Mesodermal cell (in vitro differentiated cells): ENCODE data around the gene CYTH3.

Experiments used
- H3K27ac ChIP-seq: 2 replicates; pipeline ENCODE4 v1.7.0; 2013; ENCODE audit warnings: mild to moderate bottlenecking, low read depth, low read length, moderate library complexity; ENCODE audit not compliant: severe bottlenecking
- H3K36me3 ChIP-seq: 2 replicates; pipeline ENCODE4 v1.7.1; 2013; ENCODE audit warnings: mild to moderate bottlenecking, low read length, moderate library complexity; ENCODE audit not compliant: control insufficient read depth, insufficient read depth
- H3K4me1 ChIP-seq: one replicate; pipeline ENCODE4 v1.7.1; 2013; ENCODE audit warnings: mild to moderate bottlenecking, low read length; ENCODE audit not compliant: insufficient read depth, control insufficient read depth, poor library complexity, severe bottlenecking
- H3K4me3 ChIP-seq: 2 replicates; pipeline ENCODE4 v1.7.0; 2013; ENCODE audit warnings: low read length, control low read depth, mild to moderate bottlenecking; ENCODE audit not compliant: insufficient read depth, poor library complexity, severe bottlenecking; ENCODE audit errors: extremely low read depth
- H3K9me3 ChIP-seq: 2 replicates; pipeline ENCODE4 v1.7.1; 2013; ENCODE audit warnings: mild to moderate bottlenecking, low read length, moderate library complexity; ENCODE audit not compliant: control insufficient read depth
- WGBS, 2 experiments: methylation state at CpG; one replicate each; pipeline ENCODE4 v1.1.5; 2013; ENCODE audit warnings: missing lambda C conversion rate in 2 of 2; ENCODE audit not compliant: insufficient coverage in 2 of 2; 5-methylcytosine and 5-hydroxymethylcytosine counted together

The CYTH3 gene

GRCh38 chr7:6271060-6271658 lies 1.3 kb downstream of the CYTH3 start:
- Histone ChIP-seq H3K27ac (no peak overlapping the region), H3K36me3 (no peaks in the 10 kb centered on the region), H3K4me3 (peak overlapping the region; percentile 89), H3K4me1 (peaks cover 8% of the 10 kb centered on the region), H3K9me3 (no peaks in the 10 kb centered on the region)
- WGBS, 2 experiments = 8 to 15% methylated on average over 13 to 14 of the region's 16 CpGs

- H3K4me3 ChIP-seq = no peak overlapping the region
- peaks cover 8% of the 10 kb centered on the region for H3K4me1 ChIP-seq
- no peak overlapping the region for H3K27ac ChIP-seq
- no peaks in the 10 kb centered on the region for H3K36me3 ChIP-seq
- WGBS, 2 experiments = 78 to 89% methylated on average over 3 to 4 of the region's 4 CpGs
- no peaks in the 10 kb centered on the region for H3K9me3 ChIP-seq
Measured at GRCh38 chr7:6269527-6269926, 2.9 kb downstream of the CYTH3 start.

- 55 to 76% methylated on average over 2 to 4 of the region's 5 CpGs for WGBS, 2 experiments
- no peaks in the 10 kb centered on the region for H3K36me3 ChIP-seq
- H3K27ac ChIP-seq = no peak overlapping the region
- peaks cover 8% of the 10 kb centered on the region for H3K4me1 ChIP-seq
- H3K4me3 ChIP-seq = no peak overlapping the region
- H3K9me3 ChIP-seq = no peaks in the 10 kb centered on the region
Measured at GRCh38 chr7:6268907-6269306, 3.5 kb downstream of the CYTH3 start.

GRCh38 chr7:6268023-6268900 lies 4.2 kb downstream of the CYTH3 start:
- no peaks in the 10 kb centered on the region for H3K36me3 ChIP-seq
- no peak overlapping the region for H3K27ac ChIP-seq
- no peaks in the 10 kb centered on the region for H3K9me3 ChIP-seq
- H3K4me1 ChIP-seq = peaks cover 8% of the 10 kb centered on the region
- 94 to 100% methylated on average over 12 to 13 of the region's 18 CpGs for WGBS, 2 experiments
- H3K4me3 ChIP-seq = no peak overlapping the region

GRCh38 chr7:6266699-6267098 lies 5.7 kb downstream of the CYTH3 start:
- H3K36me3 ChIP-seq = no peaks in the 10 kb centered on the region
- peaks cover 8% of the 10 kb centered on the region for H3K4me1 ChIP-seq
- H3K4me3 ChIP-seq = no peak overlapping the region
- H3K9me3 ChIP-seq = no peaks in the 10 kb centered on the region
- no peak overlapping the region for H3K27ac ChIP-seq
- WGBS, 2 experiments = 91 to 95% methylated on average over 5 to 7 of the region's 7 CpGs

- Histone ChIP-seq H3K4me3 (no peak overlapping the region), H3K36me3 (no peaks in the 10 kb centered on the region), H3K9me3 (no peaks in the 10 kb centered on the region), H3K27ac (no peak overlapping the region), H3K4me1 (peaks cover 7% of the 10 kb centered on the region)
Measured at GRCh38 chr7:6262221-6262620, 10.2 kb downstream of the CYTH3 start.

- Histone ChIP-seq H3K36me3 (no peaks in the 10 kb centered on the region), H3K27ac (no peak overlapping the region), H3K4me3 (no peak overlapping the region), H3K9me3 (no peaks in the 10 kb centered on the region), H3K4me1 (peaks cover 9% of the 10 kb centered on the region)
- WGBS, 2 experiments = 100% methylated on average over 1 to 2 of the region's 2 CpGs
Measured at GRCh38 chr7:6261699-6262098, 10.7 kb downstream of the CYTH3 start.

GRCh38 chr7:6260291-6261187 lies 11.9 kb downstream of the CYTH3 start:
- no peaks in the 10 kb centered on the region for H3K36me3 ChIP-seq
- no peak overlapping the region for H3K4me3 ChIP-seq
- no peak overlapping the region for H3K27ac ChIP-seq
- no peaks in the 10 kb centered on the region for H3K9me3 ChIP-seq
- 92 to 94% methylated on average over 5 of the region's 6 CpGs for WGBS, 2 experiments
- peaks cover 11% of the 10 kb centered on the region for H3K4me1 ChIP-seq

- Histone ChIP-seq H3K4me3 (no peak overlapping the region), H3K9me3 (no peaks in the 10 kb centered on the region), H3K4me1 (peaks cover 17% of the 10 kb centered on the region), H3K36me3 (no peaks in the 10 kb centered on the region), H3K27ac (no peak overlapping the region)
- WGBS, 2 experiments = no CpG with 5 or more reads among the region's 3 CpGs
Measured at GRCh38 chr7:6259257-6259656, 13.2 kb downstream of the CYTH3 start.

- H3K9me3 ChIP-seq = no peaks in the 10 kb centered on the region
- peaks cover 17% of the 10 kb centered on the region for H3K4me1 ChIP-seq
- H3K27ac ChIP-seq = no peak overlapping the region
- H3K36me3 ChIP-seq = no peaks in the 10 kb centered on the region
- 80 to 100% methylated on average over 1 to 2 of the region's 5 CpGs for WGBS, 2 experiments
- H3K4me3 ChIP-seq = no peak overlapping the region
Measured at GRCh38 chr7:6258440-6259182, 13.8 kb downstream of the CYTH3 start.
